Type B pancreatic cell (in vitro differentiated cells): ENCODE results near the gene PRDM16. TPM values are rescaled to one million over a fixed set of nuclear protein-coding genes. Genes with fewer than 3 reads are reported as not detected.

ENCODE experiments used
- DNase-seq: peaks from one replicate; pipeline ENCODE4 v3.0.0; 2021; ENCODE audit warnings: mixed read lengths; ENCODE audit not compliant: unreplicated experiment; ENCODE audit errors: extremely low spot score
- H3K27ac Mint-ChIP-seq: 2 replicates; pipeline ENCODE4 v1.8.0; 2021; ENCODE audit warnings: mild to moderate bottlenecking, mixed read lengths
- H3K27me3 Mint-ChIP-seq: 2 replicates; pipeline ENCODE4 v1.8.0; 2021; ENCODE audit warnings: mixed read lengths
- H3K36me3 Mint-ChIP-seq: 2 replicates; pipeline ENCODE4 v1.8.0; 2021; ENCODE audit warnings: mixed read lengths
- H3K4me1 Mint-ChIP-seq: one replicate; pipeline ENCODE4 v1.8.0; 2021; ENCODE audit warnings: mixed read lengths; ENCODE audit not compliant: unreplicated experiment
- H3K4me3 Mint-ChIP-seq: 2 replicates; pipeline ENCODE4 v1.8.0; 2021; ENCODE audit warnings: mild to moderate bottlenecking, mixed read lengths
- H3K9me3 Mint-ChIP-seq: 2 replicates; pipeline ENCODE4 v1.8.0; 2021; ENCODE audit warnings: mixed read lengths
- CTCF ChIP-seq: fragments of 200-600 bp; sonication (generic); conservative IDR thresholded peaks from 2 replicates; pipeline ENCODE4 v1.5.0; 2021; ENCODE audit warnings: antibody characterized with exemption, mild to moderate bottlenecking
- total RNA-seq: library from RNA; stranded (reverse); gene quantifications from 2 replicates; pipeline ENCODE4 v1.2.1, GENCODE V29; 2021; ENCODE audit warnings: low replicate concordance

Gene PRDM16
- total RNA-seq, 1 donor from 2014 or later = 23.6 TPM

GRCh38 chr1:3194760-3195479 is 125.9 kb downstream of the PRDM16 start:
- H3K4me1 Mint-ChIP-seq = peaks cover 17% of the 10 kb centered on the region
- no peaks in the 10 kb centered on the region for H3K9me3 Mint-ChIP-seq

GRCh38 chr1:3195480-3195815 is 126.4 kb downstream of the PRDM16 start:
- peaks cover 33% of the 10 kb centered on the region for H3K27me3 Mint-ChIP-seq
- no peaks in the 10 kb centered on the region for H3K36me3 Mint-ChIP-seq
- peaks cover 16% of the 10 kb centered on the region for H3K4me1 Mint-ChIP-seq
- no peak for TF ChIP-seq CTCF
- H3K27ac Mint-ChIP-seq = no peak overlapping the region
- no peak overlapping the region for H3K4me3 Mint-ChIP-seq
- H3K9me3 Mint-ChIP-seq = no peaks in the 10 kb centered on the region
- DNase-seq = no peak

More at GRCh38 chr1:3194760-3195479, 125.9 kb downstream of the PRDM16 start:
- no peak for DNase-seq
- TF ChIP-seq CTCF = no peak
- Mint-ChIP-seq H3K4me3 (no peak overlapping the region), H3K36me3 (no peaks in the 10 kb centered on the region), H3K27me3 (peaks cover 32% of the 10 kb centered on the region), H3K27ac (no peak overlapping the region)

GRCh38 chr1:3195966-3196515 is 127.0 kb downstream of the PRDM16 start:
- H3K27ac Mint-ChIP-seq = no peak overlapping the region
- no peak for DNase-seq
- no peaks in the 10 kb centered on the region for H3K9me3 Mint-ChIP-seq
- H3K4me3 Mint-ChIP-seq = no peak overlapping the region
- H3K27me3 Mint-ChIP-seq = peaks cover 30% of the 10 kb centered on the region
- H3K4me1 Mint-ChIP-seq = peaks cover 10% of the 10 kb centered on the region
- no peak for TF ChIP-seq CTCF
- H3K36me3 Mint-ChIP-seq = no peaks in the 10 kb centered on the region

- Mint-ChIP-seq H3K27ac (no peak overlapping the region), H3K4me3 (no peak overlapping the region), H3K9me3 (no peaks in the 10 kb centered on the region), H3K4me1 (peaks cover 9% of the 10 kb centered on the region), H3K27me3 (peaks cover 25% of the 10 kb centered on the region), H3K36me3 (no peaks in the 10 kb centered on the region)
- DNase-seq = no peak
- TF ChIP-seq CTCF = no peak
These were observed 127.7 kb downstream of the PRDM16 start for GRCh38 chr1:3196577-3197245.

- TF ChIP-seq CTCF = no peak
- DNase-seq = no peak
- Mint-ChIP-seq H3K4me1 (peaks cover 9% of the 10 kb centered on the region), H3K27me3 (peaks cover 28% of the 10 kb centered on the region), H3K9me3 (no peaks in the 10 kb centered on the region), H3K4me3 (no peak overlapping the region), H3K36me3 (no peaks in the 10 kb centered on the region), H3K27ac (no peak overlapping the region)
These were observed 128.8 kb downstream of the PRDM16 start for GRCh38 chr1:3197781-3198316.
